ENCODE data around the gene PLCL2. TPM values are rescaled to one million over a fixed set of nuclear protein-coding genes. Genes with fewer than 3 reads are reported as not detected.

PLCL2 gene
- total and polyA plus RNA-seq, 2 experiments from 2014 or later = 1.6 to 9.7 TPM

DNA sequence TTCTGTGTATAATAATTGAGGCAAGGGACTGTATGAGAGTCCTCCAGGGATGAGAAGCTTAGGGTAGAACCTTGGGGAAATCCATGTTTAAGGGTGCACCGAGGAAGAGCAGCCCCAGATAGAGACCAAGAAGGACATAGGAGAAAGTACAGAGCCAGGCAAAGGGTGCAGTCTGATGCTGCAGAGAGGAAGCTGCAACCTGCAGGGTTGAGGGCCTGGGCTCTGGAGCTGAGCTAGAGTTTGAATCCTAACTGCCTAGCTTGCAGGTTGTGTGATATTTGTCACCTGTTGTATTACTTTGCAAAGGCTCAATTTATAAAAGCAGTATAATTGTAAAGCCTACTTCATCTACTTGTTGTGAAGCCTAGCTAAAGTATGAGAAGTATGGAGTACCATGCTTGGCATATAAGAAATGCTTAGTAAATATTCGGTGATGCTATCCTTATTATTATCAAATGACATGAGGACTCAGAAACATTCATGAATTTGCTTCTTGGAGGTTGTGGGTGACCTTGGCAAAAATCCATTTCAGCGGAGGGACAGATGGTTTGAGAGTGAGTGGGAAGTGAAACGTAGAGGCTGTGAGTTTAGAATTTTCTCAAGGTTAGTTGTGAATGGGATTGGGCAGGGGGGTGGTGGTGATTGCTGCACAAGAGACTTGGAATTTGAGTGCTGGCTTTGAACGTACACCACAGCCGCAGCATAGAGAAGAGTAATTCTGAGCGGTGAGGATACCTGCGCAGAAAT, 43.8 kb downstream of the PLCL2 start (continued):
- no peak for TF ChIP-seq POLR2AphosphoS5 (IDR thresholded peaks at IDR 0.05; ENCODE audit: low read depth)
- TF ChIP-seq NANOG (IDR thresholded peaks at IDR 0.05; ENCODE audit: borderline replicate concordance) = no peak
- TF ChIP-seq ZNF331 (CRISPR knock-in tag; IDR thresholded peaks at IDR 0.05; ENCODE audit: low read depth) = no peak
- TF ChIP-seq JUNB (IDR thresholded peaks at IDR 0.05; ENCODE audit: unreplicated experiment) = no peak
- TF ChIP-seq, protein P1, sequence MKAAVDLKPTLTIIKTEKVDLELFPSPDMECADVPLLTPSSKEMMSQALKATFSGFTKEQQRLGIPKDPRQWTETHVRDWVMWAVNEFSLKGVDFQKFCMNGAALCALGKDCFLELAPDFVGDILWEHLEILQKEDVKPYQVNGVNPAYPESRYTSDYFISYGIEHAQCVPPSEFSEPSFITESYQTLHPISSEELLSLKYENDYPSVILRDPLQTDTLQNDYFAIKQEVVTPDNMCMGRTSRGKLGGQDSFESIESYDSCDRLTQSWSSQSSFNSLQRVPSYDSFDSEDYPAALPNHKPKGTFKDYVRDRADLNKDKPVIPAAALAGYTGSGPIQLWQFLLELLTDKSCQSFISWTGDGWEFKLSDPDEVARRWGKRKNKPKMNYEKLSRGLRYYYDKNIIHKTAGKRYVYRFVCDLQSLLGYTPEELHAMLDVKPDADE (IDR thresholded peaks at IDR 0.05) = no peak

DNA sequence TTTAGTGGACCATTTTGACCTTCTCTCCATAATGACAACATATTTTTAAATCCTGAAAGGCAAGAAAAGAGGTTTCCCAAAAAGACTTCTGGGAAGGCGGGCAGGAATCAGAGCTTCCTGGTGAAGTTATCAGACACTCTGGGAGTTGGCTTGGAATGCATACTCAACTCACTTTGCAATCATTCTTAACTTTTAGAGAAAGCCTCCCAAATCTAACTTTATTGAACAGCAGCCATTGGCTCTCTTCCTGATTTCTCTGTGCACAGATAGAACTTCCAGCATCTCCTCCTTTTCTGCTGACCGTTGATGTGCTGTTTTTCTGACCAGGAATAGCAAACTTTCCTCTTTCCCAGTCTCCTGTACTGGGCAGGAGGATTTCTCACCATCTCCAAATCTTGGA, 44.6 kb downstream of the PLCL2 start:
- Histone ChIP-seq H3K4me3 (no peak overlapping the region), H3K27me3 (ENCODE audit: insufficient read depth) (no peaks in the 10 kb centered on the region), H3K79me2 (replicated peaks; ENCODE audit: insufficient read depth) (no peaks in the 10 kb centered on the region), H3K36me3 (ENCODE audit: insufficient read depth) (no peaks in the 10 kb centered on the region), H2AFZ (no peak overlapping the region), H3K27ac (ENCODE audit: low read depth) (no peak overlapping the region), H3F3A (replicated peaks; ENCODE audit: low read depth) (no peaks in the 10 kb centered on the region), H3K9me2 (ENCODE audit: insufficient read depth) (no peaks in the 10 kb centered on the region), H4K20me1 (replicated peaks; ENCODE audit: insufficient read depth) (no peaks in the 10 kb centered on the region), H3K4me1 (ENCODE audit: insufficient read depth) (peaks cover 9% of the 10 kb centered on the region), H3K4me2 (no peak overlapping the region)
- no peak for ATAC-seq
- Mint-ChIP-seq H3K9me3 (peaks cover 6% of the 10 kb centered on the region; the same call in 1 of the 3 replicates), H3K36me3 (ENCODE audit: low read depth) (peaks cover 2% of the 10 kb centered on the region; the same call in 2 of the 3 replicates), H3K4me1 (peaks cover 7% of the 10 kb centered on the region), H3K4me3 (no peak overlapping the region), H3K27ac (no peak overlapping the region), H3K27me3 (ENCODE audit: insufficient read depth, low read depth, poor library complexity) (no peaks in the 10 kb centered on the region)
- no peak for DNase-seq (ENCODE audit: low spot score)
- TF ChIP-seq, protein P2, sequence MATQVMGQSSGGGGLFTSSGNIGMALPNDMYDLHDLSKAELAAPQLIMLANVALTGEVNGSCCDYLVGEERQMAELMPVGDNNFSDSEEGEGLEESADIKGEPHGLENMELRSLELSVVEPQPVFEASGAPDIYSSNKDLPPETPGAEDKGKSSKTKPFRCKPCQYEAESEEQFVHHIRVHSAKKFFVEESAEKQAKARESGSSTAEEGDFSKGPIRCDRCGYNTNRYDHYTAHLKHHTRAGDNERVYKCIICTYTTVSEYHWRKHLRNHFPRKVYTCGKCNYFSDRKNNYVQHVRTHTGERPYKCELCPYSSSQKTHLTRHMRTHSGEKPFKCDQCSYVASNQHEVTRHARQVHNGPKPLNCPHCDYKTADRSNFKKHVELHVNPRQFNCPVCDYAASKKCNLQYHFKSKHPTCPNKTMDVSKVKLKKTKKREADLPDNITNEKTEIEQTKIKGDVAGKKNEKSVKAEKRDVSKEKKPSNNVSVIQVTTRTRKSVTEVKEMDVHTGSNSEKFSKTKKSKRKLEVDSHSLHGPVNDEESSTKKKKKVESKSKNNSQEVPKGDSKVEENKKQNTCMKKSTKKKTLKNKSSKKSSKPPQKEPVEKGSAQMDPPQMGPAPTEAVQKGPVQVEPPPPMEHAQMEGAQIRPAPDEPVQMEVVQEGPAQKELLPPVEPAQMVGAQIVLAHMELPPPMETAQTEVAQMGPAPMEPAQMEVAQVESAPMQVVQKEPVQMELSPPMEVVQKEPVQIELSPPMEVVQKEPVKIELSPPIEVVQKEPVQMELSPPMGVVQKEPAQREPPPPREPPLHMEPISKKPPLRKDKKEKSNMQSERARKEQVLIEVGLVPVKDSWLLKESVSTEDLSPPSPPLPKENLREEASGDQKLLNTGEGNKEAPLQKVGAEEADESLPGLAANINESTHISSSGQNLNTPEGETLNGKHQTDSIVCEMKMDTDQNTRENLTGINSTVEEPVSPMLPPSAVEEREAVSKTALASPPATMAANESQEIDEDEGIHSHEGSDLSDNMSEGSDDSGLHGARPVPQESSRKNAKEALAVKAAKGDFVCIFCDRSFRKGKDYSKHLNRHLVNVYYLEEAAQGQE (IDR thresholded peaks at IDR 0.05; ENCODE audit: unreplicated experiment) = no peak
- TF ChIP-seq EZH2phosphoT487 (IDR thresholded peaks at IDR 0.05; ENCODE audit: unreplicated experiment) = no peak
- TF ChIP-seq STAT1 (IDR thresholded peaks at IDR 0.05; ENCODE audit: unreplicated experiment) = no peak
- TF ChIP-seq CREB1 (CRISPR knock-in tag; IDR thresholded peaks at IDR 0.05; ENCODE audit: low read depth) = no peak
- no peak for TF ChIP-seq POLR2AphosphoS5 (IDR thresholded peaks at IDR 0.05; ENCODE audit: low read depth)
- no peak for TF ChIP-seq ZNF114 (CRISPR knock-in tag; IDR thresholded peaks at IDR 0.05)
- no peak for TF ChIP-seq NANOG (IDR thresholded peaks at IDR 0.05; ENCODE audit: borderline replicate concordance)
- no peak for TF ChIP-seq JUNB (IDR thresholded peaks at IDR 0.05; ENCODE audit: unreplicated experiment)
- TF ChIP-seq, protein P3, sequence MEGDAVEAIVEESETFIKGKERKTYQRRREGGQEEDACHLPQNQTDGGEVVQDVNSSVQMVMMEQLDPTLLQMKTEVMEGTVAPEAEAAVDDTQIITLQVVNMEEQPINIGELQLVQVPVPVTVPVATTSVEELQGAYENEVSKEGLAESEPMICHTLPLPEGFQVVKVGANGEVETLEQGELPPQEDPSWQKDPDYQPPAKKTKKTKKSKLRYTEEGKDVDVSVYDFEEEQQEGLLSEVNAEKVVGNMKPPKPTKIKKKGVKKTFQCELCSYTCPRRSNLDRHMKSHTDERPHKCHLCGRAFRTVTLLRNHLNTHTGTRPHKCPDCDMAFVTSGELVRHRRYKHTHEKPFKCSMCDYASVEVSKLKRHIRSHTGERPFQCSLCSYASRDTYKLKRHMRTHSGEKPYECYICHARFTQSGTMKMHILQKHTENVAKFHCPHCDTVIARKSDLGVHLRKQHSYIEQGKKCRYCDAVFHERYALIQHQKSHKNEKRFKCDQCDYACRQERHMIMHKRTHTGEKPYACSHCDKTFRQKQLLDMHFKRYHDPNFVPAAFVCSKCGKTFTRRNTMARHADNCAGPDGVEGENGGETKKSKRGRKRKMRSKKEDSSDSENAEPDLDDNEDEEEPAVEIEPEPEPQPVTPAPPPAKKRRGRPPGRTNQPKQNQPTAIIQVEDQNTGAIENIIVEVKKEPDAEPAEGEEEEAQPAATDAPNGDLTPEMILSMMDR (conservative IDR thresholded peaks at IDR 0.05; ENCODE audit: low read depth in 2 of 2) = no peak
- TF ChIP-seq ZNF331 (CRISPR knock-in tag; IDR thresholded peaks at IDR 0.05; ENCODE audit: low read depth) = no peak
- TF ChIP-seq, protein P4, sequence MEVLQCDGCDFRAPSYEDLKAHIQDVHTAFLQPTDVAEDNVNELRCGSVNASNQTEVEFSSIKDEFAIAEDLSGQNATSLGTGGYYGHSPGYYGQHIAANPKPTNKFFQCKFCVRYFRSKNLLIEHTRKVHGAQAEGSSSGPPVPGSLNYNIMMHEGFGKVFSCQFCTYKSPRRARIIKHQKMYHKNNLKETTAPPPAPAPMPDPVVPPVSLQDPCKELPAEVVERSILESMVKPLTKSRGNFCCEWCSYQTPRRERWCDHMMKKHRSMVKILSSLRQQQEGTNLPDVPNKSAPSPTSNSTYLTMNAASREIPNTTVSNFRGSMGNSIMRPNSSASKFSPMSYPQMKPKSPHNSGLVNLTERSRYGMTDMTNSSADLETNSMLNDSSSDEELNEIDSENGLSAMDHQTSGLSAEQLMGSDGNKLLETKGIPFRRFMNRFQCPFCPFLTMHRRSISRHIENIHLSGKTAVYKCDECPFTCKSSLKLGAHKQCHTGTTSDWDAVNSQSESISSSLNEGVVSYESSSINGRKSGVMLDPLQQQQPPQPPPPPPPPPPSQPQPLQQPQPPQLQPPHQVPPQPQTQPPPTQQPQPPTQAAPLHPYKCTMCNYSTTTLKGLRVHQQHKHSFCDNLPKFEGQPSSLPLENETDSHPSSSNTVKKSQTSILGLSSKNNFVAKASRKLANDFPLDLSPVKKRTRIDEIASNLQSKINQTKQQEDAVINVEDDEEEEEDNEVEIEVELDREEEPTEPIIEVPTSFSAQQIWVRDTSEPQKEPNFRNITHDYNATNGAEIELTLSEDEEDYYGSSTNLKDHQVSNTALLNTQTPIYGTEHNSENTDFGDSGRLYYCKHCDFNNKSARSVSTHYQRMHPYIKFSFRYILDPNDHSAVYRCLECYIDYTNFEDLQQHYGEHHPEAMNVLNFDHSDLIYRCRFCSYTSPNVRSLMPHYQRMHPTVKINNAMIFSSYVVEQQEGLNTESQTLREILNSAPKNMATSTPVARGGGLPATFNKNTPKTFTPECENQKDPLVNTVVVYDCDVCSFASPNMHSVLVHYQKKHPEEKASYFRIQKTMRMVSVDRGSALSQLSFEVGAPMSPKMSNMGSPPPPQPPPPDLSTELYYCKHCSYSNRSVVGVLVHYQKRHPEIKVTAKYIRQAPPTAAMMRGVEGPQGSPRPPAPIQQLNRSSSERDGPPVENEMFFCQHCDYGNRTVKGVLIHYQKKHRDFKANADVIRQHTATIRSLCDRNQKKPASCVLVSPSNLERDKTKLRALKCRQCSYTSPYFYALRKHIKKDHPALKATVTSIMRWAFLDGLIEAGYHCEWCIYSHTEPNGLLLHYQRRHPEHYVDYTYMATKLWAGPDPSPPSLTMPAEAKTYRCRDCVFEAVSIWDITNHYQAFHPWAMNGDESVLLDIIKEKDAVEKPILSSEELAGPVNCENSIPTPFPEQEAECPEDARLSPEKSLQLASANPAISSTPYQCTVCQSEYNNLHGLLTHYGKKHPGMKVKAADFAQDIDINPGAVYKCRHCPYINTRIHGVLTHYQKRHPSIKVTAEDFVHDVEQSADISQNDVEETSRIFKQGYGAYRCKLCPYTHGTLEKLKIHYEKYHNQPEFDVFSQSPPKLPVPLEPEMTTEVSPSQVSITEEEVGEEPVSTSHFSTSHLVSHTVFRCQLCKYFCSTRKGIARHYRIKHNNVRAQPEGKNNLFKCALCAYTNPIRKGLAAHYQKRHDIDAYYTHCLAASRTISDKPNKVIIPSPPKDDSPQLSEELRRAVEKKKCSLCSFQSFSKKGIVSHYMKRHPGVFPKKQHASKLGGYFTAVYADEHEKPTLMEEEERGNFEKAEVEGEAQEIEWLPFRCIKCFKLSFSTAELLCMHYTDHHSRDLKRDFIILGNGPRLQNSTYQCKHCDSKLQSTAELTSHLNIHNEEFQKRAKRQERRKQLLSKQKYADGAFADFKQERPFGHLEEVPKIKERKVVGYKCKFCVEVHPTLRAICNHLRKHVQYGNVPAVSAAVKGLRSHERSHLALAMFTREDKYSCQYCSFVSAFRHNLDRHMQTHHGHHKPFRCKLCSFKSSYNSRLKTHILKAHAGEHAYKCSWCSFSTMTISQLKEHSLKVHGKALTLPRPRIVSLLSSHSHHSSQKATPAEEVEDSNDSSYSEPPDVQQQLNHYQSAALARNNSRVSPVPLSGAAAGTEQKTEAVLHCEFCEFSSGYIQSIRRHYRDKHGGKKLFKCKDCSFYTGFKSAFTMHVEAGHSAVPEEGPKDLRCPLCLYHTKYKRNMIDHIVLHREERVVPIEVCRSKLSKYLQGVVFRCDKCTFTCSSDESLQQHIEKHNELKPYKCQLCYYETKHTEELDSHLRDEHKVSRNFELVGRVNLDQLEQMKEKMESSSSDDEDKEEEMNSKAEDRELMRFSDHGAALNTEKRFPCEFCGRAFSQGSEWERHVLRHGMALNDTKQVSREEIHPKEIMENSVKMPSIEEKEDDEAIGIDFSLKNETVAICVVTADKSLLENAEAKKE (CRISPR knock-in tag; IDR thresholded peaks at IDR 0.05) = no peak

Data from GM23338 (cell line).